Activated CD4-positive, alpha-beta T cell treated with anti-CD3 and anti-CD28 coated beads, Interleukin-10, Interleukin-2, amounts not matched to agents 100 ng/mL and 50 ng/mL, durations not matched to agents 16 hours and 8 hours (primary cell): ENCODE measurements around the gene PCDH18.
"Not testable (repeated sequence)": the region's sequence is repeated elsewhere in the genome, so short reads cannot be mapped to it uniquely, and the experiment has no call there.

Experiments
- DNase-seq: peaks from one replicate; pipeline ENCODE4 v3.0.0-alpha.2; 2020

PCDH18 gene, protein sequence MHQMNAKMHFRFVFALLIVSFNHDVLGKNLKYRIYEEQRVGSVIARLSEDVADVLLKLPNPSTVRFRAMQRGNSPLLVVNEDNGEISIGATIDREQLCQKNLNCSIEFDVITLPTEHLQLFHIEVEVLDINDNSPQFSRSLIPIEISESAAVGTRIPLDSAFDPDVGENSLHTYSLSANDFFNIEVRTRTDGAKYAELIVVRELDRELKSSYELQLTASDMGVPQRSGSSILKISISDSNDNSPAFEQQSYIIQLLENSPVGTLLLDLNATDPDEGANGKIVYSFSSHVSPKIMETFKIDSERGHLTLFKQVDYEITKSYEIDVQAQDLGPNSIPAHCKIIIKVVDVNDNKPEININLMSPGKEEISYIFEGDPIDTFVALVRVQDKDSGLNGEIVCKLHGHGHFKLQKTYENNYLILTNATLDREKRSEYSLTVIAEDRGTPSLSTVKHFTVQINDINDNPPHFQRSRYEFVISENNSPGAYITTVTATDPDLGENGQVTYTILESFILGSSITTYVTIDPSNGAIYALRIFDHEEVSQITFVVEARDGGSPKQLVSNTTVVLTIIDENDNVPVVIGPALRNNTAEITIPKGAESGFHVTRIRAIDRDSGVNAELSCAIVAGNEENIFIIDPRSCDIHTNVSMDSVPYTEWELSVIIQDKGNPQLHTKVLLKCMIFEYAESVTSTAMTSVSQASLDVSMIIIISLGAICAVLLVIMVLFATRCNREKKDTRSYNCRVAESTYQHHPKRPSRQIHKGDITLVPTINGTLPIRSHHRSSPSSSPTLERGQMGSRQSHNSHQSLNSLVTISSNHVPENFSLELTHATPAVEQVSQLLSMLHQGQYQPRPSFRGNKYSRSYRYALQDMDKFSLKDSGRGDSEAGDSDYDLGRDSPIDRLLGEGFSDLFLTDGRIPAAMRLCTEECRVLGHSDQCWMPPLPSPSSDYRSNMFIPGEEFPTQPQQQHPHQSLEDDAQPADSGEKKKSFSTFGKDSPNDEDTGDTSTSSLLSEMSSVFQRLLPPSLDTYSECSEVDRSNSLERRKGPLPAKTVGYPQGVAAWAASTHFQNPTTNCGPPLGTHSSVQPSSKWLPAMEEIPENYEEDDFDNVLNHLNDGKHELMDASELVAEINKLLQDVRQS

DNA sequence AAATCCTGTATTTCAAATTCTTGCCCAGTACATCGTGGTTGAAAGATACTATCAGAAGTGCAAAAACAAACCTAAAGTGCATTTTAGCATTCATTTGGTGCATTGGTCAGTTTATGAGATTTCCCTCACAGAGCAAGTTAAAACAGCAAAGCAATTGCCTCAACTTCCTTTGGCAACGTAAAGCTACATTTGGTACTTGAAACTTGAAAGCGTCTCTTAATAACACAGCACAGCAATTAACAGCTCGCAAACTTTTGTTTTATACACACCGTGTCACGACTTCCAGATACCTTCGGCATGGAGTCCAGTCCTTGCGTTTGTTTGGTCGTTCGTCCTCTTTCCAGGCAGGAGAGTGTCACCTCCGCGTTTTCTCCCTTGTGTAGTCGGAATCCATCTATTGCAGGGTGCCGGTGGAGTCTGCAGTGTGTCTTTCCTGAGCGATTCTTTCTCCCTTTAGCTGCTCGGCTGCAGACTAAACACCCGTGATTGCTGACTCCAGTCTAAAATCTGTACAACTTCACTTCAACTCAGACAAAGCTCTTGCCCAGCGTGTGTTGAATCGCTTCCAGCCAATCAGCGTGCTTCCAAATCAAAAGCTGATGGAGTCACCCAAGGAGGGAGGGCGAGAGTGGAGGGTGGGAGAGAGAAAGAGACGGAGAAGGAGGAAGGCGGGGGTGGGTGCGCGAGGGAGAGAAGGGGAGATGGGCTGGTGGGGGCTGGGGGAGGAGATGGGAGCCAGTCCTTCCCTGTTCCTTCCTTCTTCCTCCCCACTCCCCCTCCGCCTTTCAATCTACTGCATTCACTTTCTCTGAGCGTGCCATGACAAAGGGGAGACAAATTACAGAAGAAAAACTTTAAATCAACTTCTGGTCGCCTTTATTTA, at the start of gene PCDH18:
TSS of gene PCDH18 (minus strand) at position 509 of the 883 bp plus-strand sequence. CDS start at position 103, 406 bp downstream.
- peak; percentile 18 for DNase-seq

DNA sequence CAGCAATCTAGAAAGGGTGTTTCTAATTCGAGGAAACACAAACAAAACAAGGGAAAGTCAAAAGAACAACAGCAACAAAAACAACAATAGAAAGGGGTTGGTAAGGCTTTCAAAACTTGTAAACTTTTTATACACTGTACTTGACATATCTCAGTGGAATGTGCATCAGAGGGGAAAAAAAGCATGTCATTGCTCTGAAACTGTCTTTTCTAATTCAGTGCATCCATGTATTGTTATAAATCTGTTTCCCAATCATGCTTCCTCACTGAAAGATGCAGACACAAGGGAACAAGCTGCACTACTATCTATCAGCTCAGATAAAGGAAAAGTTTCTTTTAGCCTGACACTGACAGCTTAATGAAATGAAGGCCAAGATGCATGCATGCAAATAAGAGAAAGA, 44.2 kb upstream of the PCDH18 start:
- no peak for DNase-seq

DNA sequence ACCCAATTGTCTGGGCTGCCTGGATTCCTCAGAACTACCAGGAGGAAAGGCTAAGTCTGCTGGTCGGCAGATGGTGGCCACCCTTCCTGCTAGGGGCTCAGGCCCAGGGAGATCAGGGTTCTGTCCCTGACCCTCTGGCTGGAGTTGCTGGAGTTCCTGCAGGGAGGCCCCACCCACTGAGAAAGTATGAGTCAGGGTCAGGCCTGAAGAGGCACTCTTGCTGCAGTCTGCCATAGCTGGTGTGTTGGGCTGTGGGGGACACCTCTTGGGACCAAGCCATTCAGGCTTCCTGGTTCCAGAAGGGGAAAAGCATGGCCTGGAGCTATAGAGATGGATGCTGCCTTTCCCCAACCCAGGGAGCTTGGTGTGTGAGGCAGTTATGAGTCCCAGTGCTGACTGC, 40.4 kb upstream of the PCDH18 start:
- no peak for DNase-seq

DNA sequence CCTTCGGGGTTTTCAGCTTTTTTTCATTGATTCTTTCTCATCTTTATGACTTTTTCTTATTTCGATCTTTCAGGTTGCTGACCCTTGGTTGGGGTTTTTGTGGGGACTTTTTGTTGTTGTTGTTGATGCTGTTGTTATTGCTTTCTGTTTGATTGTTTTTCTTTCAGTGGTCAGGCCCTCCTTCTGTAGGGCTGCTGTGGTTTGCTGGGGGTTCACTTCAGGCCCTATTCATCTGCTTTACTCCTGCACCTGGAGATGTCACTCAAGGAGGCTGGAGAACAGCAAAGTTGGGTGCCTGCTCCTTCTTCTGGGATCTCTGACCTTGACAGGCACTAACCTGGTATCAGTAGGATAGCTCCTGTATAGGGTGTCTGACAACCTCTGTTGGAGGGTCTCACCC, 39.9 kb upstream of the PCDH18 start:
- no peak for DNase-seq

DNA sequence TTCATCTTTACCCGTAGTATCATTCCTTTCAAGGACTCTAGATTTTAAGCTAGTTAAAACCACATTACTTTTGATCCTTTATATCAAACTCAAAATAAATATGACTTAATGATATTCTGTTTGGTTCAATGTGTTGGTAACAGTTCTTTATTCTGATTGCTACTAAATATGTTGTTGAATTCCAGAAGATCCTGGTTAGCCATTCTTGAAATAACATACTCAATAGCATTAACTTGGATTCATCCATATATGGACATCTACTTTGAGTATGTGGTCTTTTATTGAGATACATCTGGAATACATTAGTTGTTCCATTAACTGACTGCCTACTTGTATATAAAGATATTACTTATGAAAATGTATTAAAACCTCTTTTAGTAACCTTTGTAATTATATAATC, 27.5 kb upstream of the PCDH18 start:
- DNase-seq, result no peak

DNA sequence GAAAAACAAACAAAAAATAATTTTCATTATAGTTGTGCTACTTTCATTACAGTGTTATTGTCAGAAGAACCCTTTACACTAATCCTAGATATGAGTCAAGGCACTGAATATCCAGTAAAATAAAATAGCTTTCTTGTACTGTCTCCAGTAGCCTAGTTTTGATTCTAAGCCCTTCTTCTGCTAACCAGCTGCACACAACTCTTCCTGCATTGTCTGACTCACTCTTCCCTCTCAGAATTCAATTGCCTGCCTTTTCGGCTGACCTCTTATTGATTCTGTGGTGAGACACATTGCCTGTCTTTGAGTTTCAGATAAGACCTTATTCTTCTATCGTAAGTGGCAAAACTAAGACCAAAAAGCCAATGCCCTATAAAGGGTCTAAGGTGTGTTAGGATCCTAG, 26.7 kb upstream of the PCDH18 start:
- no peak for DNase-seq

DNA sequence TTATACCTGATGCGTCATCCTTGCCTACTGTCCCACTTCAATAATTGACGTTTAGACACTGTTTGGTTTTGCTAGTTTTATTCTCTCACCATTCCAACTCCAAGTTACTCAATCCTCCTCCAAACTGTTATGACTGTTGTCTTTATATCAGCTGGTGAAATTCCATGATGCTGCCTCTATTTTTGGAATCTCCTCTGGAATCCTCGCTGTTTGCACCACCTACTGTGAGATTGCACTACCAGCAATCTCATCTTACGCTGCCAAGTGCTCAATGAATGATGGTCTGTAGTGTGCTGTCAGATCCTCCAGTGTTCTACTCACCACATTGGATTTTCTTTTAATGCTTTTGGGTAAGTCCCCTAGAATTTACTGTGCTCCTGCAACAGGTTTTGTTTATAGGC, 13.2 kb upstream of the PCDH18 start:
- no peak for DNase-seq

DNA sequence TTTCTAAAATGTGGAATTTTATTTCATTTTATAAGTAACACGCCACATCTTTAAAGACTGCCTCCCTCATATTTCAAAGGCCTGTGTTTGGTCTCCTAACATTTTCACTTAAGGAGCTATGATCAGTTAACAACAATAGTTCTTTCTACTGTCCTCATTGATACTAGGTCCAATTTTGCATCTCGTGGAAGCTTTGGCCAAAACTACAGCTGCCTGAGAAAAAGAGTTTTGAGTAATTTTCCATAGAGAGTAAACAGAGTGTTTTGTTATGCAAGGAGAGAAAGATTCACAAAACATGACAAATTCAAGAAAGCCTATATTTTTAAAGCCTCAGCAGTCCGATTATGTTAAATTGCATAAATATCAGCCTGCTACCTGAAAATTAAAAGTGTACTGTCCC, 11.4 kb upstream of the PCDH18 start:
- DNase-seq, result no peak

DNA sequence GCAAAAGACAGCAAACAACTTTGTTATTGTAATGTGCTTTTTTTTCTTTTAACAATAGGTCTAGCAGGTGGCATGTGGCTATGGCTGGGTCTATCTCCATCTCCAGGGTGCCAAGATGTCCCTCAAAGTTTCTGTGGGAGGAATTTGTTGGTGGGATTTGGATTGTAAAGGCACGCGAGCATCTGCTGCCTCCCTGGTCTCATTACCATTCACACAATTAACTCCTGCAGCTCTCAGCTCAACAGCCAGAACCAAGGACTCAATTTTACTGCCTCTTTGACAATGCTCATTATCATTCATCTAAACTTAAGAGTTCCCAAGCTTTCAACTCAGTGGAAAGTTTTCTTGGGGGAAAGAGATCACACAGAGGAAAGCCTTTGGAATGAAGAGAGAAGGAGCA, 10.9 kb upstream of the PCDH18 start:
- no peak for DNase-seq

DNA sequence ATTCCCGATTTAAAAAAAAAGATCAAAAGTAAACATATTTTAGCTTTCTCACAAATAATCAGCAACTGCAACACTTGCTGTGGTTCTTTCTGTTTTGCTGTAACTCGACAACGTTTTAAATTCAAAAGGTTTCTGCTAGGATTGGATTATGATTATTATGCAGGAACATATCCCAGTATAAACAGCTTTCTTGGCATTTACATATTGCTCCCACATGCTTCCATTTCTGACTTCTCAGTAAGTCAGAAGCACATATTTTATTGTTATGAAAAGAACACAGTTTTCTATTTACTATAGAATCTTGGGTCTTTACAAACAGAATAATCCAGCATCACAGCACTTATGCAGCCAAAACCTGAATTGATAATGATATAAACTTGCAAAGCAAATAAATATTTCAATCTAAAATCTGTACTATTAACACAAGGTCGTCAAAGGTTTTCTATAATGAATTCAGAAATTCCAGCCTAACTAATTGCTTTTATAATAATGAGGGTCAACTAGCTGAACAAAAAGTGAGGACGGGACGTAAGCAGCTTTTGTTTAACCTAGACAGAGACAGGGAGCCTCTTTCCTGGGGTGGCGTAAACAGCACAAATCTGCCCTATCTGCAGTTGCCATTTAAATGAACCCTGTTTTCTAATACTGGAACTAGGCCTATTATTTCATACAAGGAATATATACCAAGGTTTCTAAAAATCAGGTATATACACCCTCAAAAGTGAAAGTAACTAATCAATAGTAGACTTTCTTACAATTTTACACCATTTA, 9.8 kb upstream of the PCDH18 start:
- DNase-seq, result no peak

DNA sequence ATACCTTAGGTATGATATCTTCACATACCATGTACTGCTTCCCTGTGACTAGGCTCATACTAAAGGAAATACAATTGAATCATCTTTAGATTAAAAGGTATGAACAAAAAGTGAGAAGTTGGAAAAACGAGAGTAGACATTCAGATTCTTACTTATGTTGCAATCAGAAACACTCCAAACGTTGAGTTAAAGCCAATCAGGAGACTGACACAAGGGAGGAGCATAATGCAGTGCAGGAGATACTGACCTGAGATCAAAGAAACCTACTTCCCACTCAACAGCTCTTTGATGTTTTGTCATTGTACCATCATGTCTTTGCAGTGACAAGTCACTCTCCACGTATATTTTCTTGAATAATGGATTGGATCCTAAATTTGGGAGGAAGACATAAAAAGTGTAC, 8.9 kb upstream of the PCDH18 start:
- no peak for DNase-seq

DNA sequence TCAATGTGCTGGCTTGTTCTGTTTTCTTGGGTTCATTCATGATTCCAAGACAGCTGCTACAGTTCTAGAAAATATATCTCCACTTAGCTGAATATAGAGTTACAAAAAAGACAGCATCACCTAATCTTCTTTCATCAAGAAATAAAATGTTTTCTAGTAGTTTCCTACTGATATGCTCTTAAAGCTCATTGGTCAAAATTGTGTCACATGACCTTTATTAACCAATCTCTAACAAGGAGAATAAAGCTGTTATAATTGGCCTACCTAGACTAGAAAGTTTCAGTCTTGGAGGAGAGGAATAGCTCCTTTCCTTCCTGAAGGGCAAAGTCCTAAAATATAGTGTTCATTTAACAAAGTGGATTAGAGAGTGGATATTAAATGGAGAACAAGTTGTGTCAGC, 8.1 kb upstream of the PCDH18 start:
- DNase-seq, result no peak

DNA sequence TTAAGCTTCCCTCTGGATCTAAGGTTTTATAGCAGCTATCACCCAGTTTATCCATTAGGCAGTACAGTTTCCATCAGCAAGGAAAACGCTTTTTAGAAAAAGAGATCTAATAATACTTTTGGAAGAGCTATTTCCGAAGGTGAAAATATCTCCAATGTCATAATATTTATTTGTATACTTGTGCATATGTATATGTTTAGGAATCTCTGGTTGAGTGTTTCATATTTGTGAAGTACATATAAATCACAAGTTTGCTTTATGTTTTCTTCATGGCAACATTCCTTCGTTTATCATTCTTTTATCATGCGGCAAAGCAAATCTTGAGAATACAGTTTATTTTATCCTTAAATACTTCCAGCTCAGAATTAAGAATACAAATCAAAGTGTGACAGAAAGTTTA, 6.2 kb upstream of the PCDH18 start:
- DNase-seq, result no peak

DNA sequence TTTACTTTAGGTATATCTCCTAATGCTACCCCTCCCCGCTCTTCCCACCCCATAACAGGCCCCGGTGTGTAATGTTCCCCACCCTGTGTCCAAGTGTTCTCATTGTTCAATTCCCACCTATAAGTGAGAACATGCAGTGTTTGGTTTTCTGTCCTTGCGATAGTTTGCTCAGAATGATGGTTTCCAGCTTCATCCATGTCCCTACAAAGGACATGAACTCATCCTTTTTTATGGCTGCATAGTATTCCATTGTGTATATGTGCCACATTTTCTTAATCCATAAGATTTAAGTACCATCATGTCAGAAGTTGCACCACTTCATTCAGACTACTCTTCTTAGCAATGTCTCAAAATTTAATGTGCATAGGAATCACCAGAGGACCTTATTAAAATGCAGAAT, 5.5 kb upstream of the PCDH18 start:
- not testable (repeated sequence) for DNase-seq

DNA sequence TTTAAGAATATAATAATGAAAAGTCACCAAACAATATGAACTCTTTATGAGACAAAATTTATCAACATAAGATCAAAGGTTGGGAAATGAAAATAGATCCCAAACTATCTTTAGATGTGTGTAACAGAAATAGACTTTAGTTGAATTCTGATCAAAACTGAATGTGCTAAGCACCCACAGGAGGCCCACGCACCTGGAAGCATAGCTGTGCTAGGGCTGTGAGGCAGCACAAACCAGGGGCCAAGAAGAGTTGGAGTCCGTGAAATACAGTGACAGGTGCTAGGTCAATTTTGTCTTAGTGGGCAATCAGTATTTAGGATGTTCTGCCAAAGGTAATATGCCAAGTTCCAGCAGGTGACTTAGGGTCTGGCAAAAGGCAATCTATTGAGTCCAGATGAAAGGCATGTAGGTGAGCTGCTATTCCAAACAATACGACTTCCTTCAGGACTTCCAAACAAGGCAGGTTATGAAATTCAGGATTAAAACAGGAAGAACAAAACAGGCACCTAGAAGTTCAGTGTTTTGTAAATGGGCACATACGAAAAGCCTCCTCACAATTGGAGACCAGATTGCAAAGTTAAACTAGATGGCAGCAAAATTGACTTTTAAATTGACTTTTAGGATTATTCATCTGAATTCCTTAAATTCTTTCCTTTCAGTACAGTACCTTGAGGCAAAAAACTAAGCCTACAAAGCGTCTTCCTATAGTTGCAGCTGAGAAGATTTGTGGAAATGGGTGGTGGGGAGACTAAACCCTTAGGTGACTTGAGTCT, 4.7 kb upstream of the PCDH18 start:
- no peak for DNase-seq

DNA sequence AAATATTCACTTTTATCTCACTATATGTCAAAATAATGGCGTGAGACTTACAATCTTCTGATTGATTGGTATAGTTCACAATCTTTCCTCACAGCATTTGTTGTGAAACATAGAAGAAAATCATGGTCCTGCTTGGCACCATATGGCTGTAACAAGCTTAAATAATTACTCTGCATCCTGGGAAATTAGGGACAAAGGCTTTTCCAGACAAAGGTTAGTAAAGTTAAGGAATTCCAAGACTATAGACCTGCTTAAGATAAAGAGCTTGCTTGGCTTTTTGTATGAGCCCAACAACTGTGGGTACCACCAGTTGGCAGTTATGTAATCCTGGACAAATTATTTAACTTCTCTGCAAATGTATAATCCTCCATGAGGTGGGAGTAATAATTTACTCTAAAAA, 3.4 kb upstream of the PCDH18 start:
- no peak for DNase-seq

DNA sequence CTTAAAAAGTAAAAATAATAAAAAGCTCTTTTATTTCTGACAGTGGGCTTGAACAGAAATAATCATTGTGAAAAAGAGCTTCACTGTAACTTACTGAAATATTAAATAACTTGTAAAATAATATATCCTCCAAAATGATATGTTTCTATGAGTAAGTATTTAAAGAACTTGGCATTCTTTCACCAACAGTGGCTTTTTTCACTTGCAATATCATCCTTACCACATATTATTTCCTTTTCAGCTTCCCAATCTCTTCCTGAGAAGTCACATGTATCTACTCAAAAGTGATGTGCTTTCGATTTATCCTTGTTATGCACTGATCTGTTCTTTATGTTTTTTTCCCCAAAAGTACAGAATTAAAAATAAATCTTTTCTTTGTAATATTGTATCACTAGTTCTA, 2.2 kb upstream of the PCDH18 start:
- DNase-seq, result no peak

DNA sequence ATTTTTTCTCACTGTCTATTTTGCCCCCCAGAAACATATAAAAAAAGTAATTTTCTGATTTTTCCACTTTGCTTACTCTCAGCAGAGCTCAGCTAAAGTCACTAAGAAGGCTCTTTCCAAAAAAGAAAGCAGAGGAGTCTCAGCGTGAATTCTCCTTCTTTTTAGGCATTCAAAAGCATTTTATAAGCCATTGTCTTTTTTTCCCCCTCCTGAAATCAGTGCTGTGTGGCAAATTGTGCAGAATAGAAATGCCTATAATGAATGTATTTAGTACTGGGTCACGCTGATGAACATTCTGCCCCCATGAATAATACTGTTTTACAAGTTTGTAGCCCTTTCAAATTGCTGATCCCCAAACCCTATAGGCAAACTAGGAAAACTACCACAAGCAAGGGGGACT, 1.6 kb upstream of the PCDH18 start:
- no peak for DNase-seq

DNA sequence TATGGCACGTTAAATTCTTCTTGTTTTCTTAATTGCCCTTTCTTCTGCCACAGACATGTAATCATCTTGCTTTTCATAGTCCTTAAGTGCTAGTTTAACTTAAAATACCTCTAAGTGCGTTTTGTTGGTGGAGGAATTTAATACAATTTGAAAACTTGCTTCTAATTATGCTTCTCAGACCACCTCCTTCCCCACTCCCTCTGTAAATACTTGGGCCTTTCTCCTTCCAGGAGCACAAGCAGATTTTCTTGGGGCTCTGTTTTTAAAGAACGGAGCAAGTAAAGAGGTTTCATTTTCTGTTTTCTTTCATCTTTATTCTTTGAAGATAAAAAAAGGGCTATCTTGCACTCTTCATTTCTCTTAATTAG, 559 bp upstream of the PCDH18 start:
- no peak for DNase-seq

DNA sequence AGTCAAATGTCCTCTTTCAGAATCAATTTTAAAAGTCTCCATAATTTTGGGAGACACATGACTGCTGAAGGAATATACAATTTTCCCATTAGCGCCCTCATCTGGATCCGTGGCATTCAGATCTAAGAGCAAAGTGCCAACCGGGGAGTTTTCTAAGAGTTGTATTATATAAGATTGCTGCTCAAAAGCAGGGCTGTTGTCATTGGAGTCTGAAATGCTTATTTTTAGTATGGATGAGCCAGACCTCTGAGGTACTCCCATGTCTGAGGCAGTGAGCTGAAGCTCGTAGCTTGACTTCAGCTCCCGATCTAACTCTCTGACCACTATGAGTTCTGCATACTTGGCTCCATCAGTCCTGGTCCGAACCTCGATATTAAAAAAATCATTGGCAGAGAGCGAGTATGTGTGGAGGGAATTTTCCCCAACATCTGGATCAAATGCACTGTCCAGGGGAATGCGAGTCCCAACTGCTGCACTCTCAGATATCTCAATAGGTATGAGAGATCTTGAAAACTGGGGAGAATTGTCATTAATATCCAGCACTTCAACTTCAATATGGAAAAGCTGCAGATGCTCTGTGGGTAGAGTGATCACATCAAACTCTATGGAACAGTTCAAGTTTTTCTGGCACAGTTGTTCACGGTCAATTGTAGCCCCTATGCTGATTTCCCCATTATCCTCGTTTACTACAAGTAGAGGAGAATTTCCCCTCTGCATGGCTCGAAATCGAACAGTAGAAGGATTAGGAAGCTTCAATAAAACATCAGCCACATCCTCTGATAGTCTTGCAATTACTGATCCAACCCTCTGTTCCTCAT, 917 bp downstream of the PCDH18 start:
- no peak for DNase-seq
